Ascending aorta (tissue), 2 donors: ENCODE results near the gene PDE4B. TPM values are rescaled to one million over a fixed set of nuclear protein-coding genes. Genes with fewer than 3 reads are reported as not detected.

Source experiments
- DNase-seq, 2 donors: peaks; one replicate each; pipeline ENCODE4 v3.0.0-alpha.2; 2019; ENCODE audit warnings: low spot score in 2 of 2
- H3K27ac ChIP-seq, 2 donors: fragments of 200-600 bp; sonication (generic); one replicate each; pipeline ENCODE4 v1.5.1; 2016 to 2017; ENCODE audit warnings: mild to moderate bottlenecking in 1 of 2
- H3K27me3 ChIP-seq: fragments of 200-600 bp; sonication (generic); one replicate; pipeline ENCODE4 v1.5.1; 2017
- H3K36me3 ChIP-seq, 2 donors: fragments of 200-600 bp; sonication (generic); one replicate each; pipeline ENCODE4 v1.5.1; 2016
- H3K4me1 ChIP-seq, 2 donors: fragments of 200-600 bp; sonication (generic); one replicate each; pipeline ENCODE4 v1.5.1; 2016 to 2017; ENCODE audit warnings: mild to moderate bottlenecking in 1 of 2
- H3K4me3 ChIP-seq, 2 donors: fragments of 200-600 bp; sonication (generic); one replicate each; pipeline ENCODE4 v1.5.1; 2016 to 2017; ENCODE audit warnings: mild to moderate bottlenecking in 1 of 2
- H3K9me3 ChIP-seq, 2 donors: fragments of 200-600 bp; sonication (generic); one replicate each; pipeline ENCODE4 v1.5.1; 2016
- CTCF ChIP-seq, 3 experiments: fragments of 200-600 bp in 2 of 3; fragments of 450-650 bp in 1 of 3; sonication (generic) in 2 of 3; IDR thresholded peaks; one replicate each; pipeline ENCODE4 v1.5.1; 2016 to 2019; ENCODE audit warnings: antibody characterized with exemption in 3 of 3, mild to moderate bottlenecking in 1 of 3, moderate library complexity in 1 of 3
- intact Hi-C: fragments of 100-400 bp; cut with DNase I; formaldehyde crosslinking; loops from one replicate; pipeline ENCODE4 v1.15.1; 2023
- total RNA-seq: library from RNA; depleted of rRNA; stranded (reverse); fragments of >200 nt; gene quantifications from one replicate; pipeline ENCODE4 v1.1.0, GENCODE V29; 2016

The PDE4B gene
- total RNA-seq, 1 donor from 2014 or later, result 4.5 TPM

GRCh38 chr1:66073388-66073787 is 280.7 kb downstream of the PDE4B start:
- H3K4me1 ChIP-seq, result no peaks in the 10 kb centered on the region
- H3K36me3 ChIP-seq, result no peaks in the 10 kb centered on the region
- H3K4me3 ChIP-seq, result no peak overlapping the region
- DNase-seq, result no peak
- no peaks in the 10 kb centered on the region for H3K27me3 ChIP-seq
- no peak overlapping the region for H3K27ac ChIP-seq
- intact Hi-C loops, result no loop called here
- no peaks in the 10 kb centered on the region for H3K9me3 ChIP-seq
- no peak for TF ChIP-seq CTCF (IDR thresholded peaks at IDR 0.05)

- Histone ChIP-seq H3K4me1 (no peaks in the 10 kb centered on the region), H3K27ac (no peak overlapping the region), H3K36me3 (no peaks in the 10 kb centered on the region), H3K9me3 (no peaks in the 10 kb centered on the region), H3K27me3 (no peaks in the 10 kb centered on the region), H3K4me3 (no peak overlapping the region)
- DNase-seq, result no peak
- intact Hi-C loops, result no loop called here
- no peak for TF ChIP-seq CTCF (IDR thresholded peaks at IDR 0.05)
Observed at GRCh38 chr1:66074147-66074546, 281.5 kb downstream of the PDE4B start.

- TF ChIP-seq CTCF (IDR thresholded peaks at IDR 0.05), result no peak
- H3K27ac ChIP-seq, result no peak overlapping the region
- no peaks in the 10 kb centered on the region for H3K4me1 ChIP-seq
- H3K27me3 ChIP-seq, result no peaks in the 10 kb centered on the region
- intact Hi-C loops, result no loop called here
- H3K4me3 ChIP-seq, result no peak overlapping the region
- no peaks in the 10 kb centered on the region for H3K9me3 ChIP-seq
- H3K36me3 ChIP-seq, result no peaks in the 10 kb centered on the region
- DNase-seq, result no peak
Observed at GRCh38 chr1:66078412-66078811, 285.7 kb downstream of the PDE4B start.

- no peak for TF ChIP-seq CTCF (IDR thresholded peaks at IDR 0.05)
- intact Hi-C loops, result no loop called here
Observed at GRCh38 chr1:66083003-66083402, 290.3 kb downstream of the PDE4B start.

GRCh38 chr1:66084442-66084841 is 291.7 kb downstream of the PDE4B start:
- intact Hi-C loops, result no loop called here
- Histone ChIP-seq H3K36me3 (no peaks in the 10 kb centered on the region), H3K27me3 (no peaks in the 10 kb centered on the region), H3K4me3 (no peak overlapping the region), H3K27ac (no peak overlapping the region), H3K9me3 (no peaks in the 10 kb centered on the region), H3K4me1 (no peaks in the 10 kb centered on the region)
- TF ChIP-seq CTCF (IDR thresholded peaks at IDR 0.05), result no peak
- DNase-seq, result no peak

More at GRCh38 chr1:66083003-66083402, 290.3 kb downstream of the PDE4B start:
- DNase-seq, result no peak
- no peak overlapping the region for H3K27ac ChIP-seq
- H3K36me3 ChIP-seq, result no peaks in the 10 kb centered on the region
- H3K4me1 ChIP-seq, result no peaks in the 10 kb centered on the region
- H3K9me3 ChIP-seq, result no peaks in the 10 kb centered on the region
- H3K27me3 ChIP-seq, result no peaks in the 10 kb centered on the region
- H3K4me3 ChIP-seq, result no peak overlapping the region

- H3K27me3 ChIP-seq, result no peaks in the 10 kb centered on the region
- no peak overlapping the region for H3K27ac ChIP-seq
- no peaks in the 10 kb centered on the region for H3K9me3 ChIP-seq
- H3K4me1 ChIP-seq, result no peaks in the 10 kb centered on the region
- intact Hi-C loops, result no loop called here
- no peak for DNase-seq
- H3K36me3 ChIP-seq, result no peaks in the 10 kb centered on the region
- TF ChIP-seq CTCF (IDR thresholded peaks at IDR 0.05), result no peak
- no peak overlapping the region for H3K4me3 ChIP-seq
Observed at GRCh38 chr1:66085600-66085999, 292.9 kb downstream of the PDE4B start.
